H1 (cell line): ENCODE data around the gene TMEM107.

ENCODE experiments used
- BCL11A ChIP-seq, 2 experiments: IDR thresholded peaks; one replicate each; pipeline ENCODE4 v1.6.1; 2011; ENCODE audit warnings: low read depth in 2 of 2, low read length in 2 of 2, mild to moderate bottlenecking in 2 of 2
- CTCF ChIP-seq, 3 experiments: IDR thresholded peaks; 1 replicate in 2 of 3; 2 replicates in 1 of 3; pipeline versions ENCODE4 v1.5.1 to v1.6.1; 2011; ENCODE audit warnings: low read length in 3 of 3, mild to moderate bottlenecking in 3 of 3, inconsistent platforms in 2 of 3, low read depth in 1 of 3, moderate library complexity in 1 of 3; ENCODE audit not compliant: insufficient read depth in 1 of 3; ENCODE audit errors: control extremely low read depth in 1 of 3
- EGR1 ChIP-seq: IDR thresholded peaks from 2 replicates; pipeline ENCODE4 v1.6.1; 2011; ENCODE audit warnings: low read depth, low read length, borderline replicate concordance
- EZH2 ChIP-seq: fragments of 200-600 bp; sonication (generic); IDR thresholded peaks from 2 replicates; pipeline ENCODE4 v1.7.1; 2012; ENCODE audit warnings: low read depth, mild to moderate bottlenecking, moderate library complexity, low read length, inconsistent platforms; ENCODE audit not compliant: severe bottlenecking
- GABPA ChIP-seq: IDR thresholded peaks from 2 replicates; pipeline ENCODE4 v1.6.1; 2011; ENCODE audit warnings: mild to moderate bottlenecking, low read length, moderate library complexity, borderline replicate concordance; ENCODE audit not compliant: insufficient read depth
- JUN ChIP-seq: IDR thresholded peaks from 2 replicates; pipeline ENCODE4 v1.6.1; 2011; ENCODE audit warnings: low read depth, mild to moderate bottlenecking, improper control_type of control experiment, low read length
- JUND ChIP-seq: IDR thresholded peaks from 2 replicates; pipeline ENCODE4 v1.6.1; 2011; ENCODE audit warnings: mild to moderate bottlenecking, improper control_type of control experiment, low read length
- POLR2AphosphoS5 ChIP-seq: IDR thresholded peaks from 2 replicates; pipeline ENCODE4 v1.6.1; 2011; ENCODE audit warnings: low read depth, low read length
- RAD21 ChIP-seq, 2 experiments: IDR thresholded peaks in 1 of 2; conservative IDR thresholded peaks in 1 of 2; 2 replicates each; pipeline ENCODE4 v1.6.1; 2011; ENCODE audit warnings: low read depth in 2 of 2, low read length in 2 of 2, improper control_type of control experiment in 1 of 2, inconsistent platforms in 1 of 2, mild to moderate bottlenecking in 1 of 2, moderate library complexity in 1 of 2
- SRF ChIP-seq: IDR thresholded peaks from 2 replicates; pipeline ENCODE4 v1.6.1; 2011; ENCODE audit warnings: mild to moderate bottlenecking, low read depth, low read length, moderate library complexity
- TF ChIP-seq, protein P1 (sequence below): IDR thresholded peaks from 2 replicates; pipeline ENCODE4 v1.6.1; 2012; ENCODE audit warnings: inconsistent platforms
- TF ChIP-seq, protein P2 (sequence below): IDR thresholded peaks from 2 replicates; pipeline ENCODE4 v1.6.1; 2012; ENCODE audit warnings: low read length, inconsistent platforms
- TF ChIP-seq, protein P3 (sequence below): IDR thresholded peaks from 2 replicates; pipeline ENCODE4 v1.6.1; 2012; ENCODE audit warnings: inconsistent platforms

DNA sequence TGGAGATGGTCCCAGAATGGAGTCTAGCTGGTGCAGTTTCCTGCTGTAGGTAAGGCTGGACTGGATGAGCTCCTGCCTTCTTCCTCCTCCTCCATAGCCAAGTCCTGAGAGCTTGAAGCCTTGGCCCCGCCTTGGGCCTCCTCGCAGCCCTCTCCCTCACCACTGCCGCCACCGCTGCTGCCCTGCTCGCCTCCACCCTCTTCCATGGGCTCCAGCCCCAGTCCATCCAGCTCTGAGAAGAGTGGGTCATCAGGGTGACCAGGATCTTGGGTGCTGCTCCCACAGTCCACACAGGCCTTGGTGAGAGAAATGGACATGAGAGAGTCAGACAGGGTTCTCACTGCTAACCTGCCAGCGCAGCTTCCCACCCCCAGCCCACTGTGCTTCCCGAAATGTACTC lies 35.1 kb downstream of the TMEM107 start:
- TF ChIP-seq EZH2 (no peak), CTCF (IDR thresholded peaks at IDR 0.05; ENCODE audit: control extremely low read depth in 1 of 3, insufficient read depth in 1 of 3, low read depth in 1 of 3, low read length in 3 of 3) (no peak), BCL11A (IDR thresholded peaks at IDR 0.05; ENCODE audit: low read depth in 2 of 2, low read length in 2 of 2) (no peak), RAD21 (IDR thresholded peaks at IDR 0.05 in 1 of 2, conservative IDR thresholded peaks at IDR 0.05 in 1 of 2; ENCODE audit: low read depth in 2 of 2, low read length in 2 of 2) (no peak), EGR1 (no peak), POLR2AphosphoS5 (no peak), SRF (no peak), GABPA (no peak), JUND (no peak), JUN (no peak)
- TF ChIP-seq, protein P1, sequence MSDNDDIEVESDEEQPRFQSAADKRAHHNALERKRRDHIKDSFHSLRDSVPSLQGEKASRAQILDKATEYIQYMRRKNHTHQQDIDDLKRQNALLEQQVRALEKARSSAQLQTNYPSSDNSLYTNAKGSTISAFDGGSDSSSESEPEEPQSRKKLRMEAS, result no peak
- TF ChIP-seq, protein P2, sequence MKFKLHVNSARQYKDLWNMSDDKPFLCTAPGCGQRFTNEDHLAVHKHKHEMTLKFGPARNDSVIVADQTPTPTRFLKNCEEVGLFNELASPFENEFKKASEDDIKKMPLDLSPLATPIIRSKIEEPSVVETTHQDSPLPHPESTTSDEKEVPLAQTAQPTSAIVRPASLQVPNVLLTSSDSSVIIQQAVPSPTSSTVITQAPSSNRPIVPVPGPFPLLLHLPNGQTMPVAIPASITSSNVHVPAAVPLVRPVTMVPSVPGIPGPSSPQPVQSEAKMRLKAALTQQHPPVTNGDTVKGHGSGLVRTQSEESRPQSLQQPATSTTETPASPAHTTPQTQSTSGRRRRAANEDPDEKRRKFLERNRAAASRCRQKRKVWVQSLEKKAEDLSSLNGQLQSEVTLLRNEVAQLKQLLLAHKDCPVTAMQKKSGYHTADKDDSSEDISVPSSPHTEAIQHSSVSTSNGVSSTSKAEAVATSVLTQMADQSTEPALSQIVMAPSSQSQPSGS, result no peak
- TF ChIP-seq, protein P3, sequence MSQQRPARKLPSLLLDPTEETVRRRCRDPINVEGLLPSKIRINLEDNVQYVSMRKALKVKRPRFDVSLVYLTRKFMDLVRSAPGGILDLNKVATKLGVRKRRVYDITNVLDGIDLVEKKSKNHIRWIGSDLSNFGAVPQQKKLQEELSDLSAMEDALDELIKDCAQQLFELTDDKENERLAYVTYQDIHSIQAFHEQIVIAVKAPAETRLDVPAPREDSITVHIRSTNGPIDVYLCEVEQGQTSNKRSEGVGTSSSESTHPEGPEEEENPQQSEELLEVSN, result no peak
